NT2/D1 (cell line): ENCODE results near the gene CDC42BPA.
"Not testable (repeated sequence)": the region's sequence is repeated elsewhere in the genome, so short reads cannot be mapped to it uniquely, and the experiment has no call there.

ENCODE experiments used
- DNase-seq: peaks from one replicate; pipeline ENCODE4 v3.0.0-alpha.2; 2011; ENCODE audit warnings: low read depth, low spot score
- H3K27me3 ChIP-seq: 2 replicates; pipeline ENCODE4 v1.6.0; 2011; ENCODE audit warnings: mild to moderate bottlenecking; ENCODE audit not compliant: insufficient read length, insufficient read depth
- H3K36me3 ChIP-seq: 2 replicates; pipeline ENCODE4 v1.6.1; 2011; ENCODE audit warnings: mild to moderate bottlenecking, low read length, mixed read lengths; ENCODE audit not compliant: insufficient read depth, insufficient read length
- H3K4me1 ChIP-seq: 2 replicates; pipeline ENCODE4 v1.5.1; 2011; ENCODE audit not compliant: insufficient read depth, insufficient read length
- H3K4me3 ChIP-seq: 2 replicates; pipeline ENCODE4 v1.5.1; 2011; ENCODE audit warnings: low read depth; ENCODE audit not compliant: insufficient read length
- H3K9ac ChIP-seq: 2 replicates; pipeline ENCODE4 v1.6.0; 2011; ENCODE audit warnings: low read depth; ENCODE audit not compliant: insufficient read length
- H3K9me3 ChIP-seq: 2 replicates; pipeline ENCODE4 v1.5.1; 2011; ENCODE audit warnings: mild to moderate bottlenecking, low read length; ENCODE audit not compliant: insufficient read depth
- SUZ12 ChIP-seq: IDR thresholded peaks from 2 replicates; pipeline ENCODE4 v1.6.1; 2011; ENCODE audit not compliant: insufficient read length, insufficient read depth; ENCODE audit errors: extremely low read depth
- YY1 ChIP-seq: IDR thresholded peaks from 2 replicates; pipeline ENCODE4 v1.6.1; 2011; ENCODE audit not compliant: insufficient read length, insufficient read depth
- ZNF274 ChIP-seq: IDR thresholded peaks from 2 replicates; pipeline ENCODE4 v1.6.1; 2011; ENCODE audit warnings: mild to moderate bottlenecking, low read depth, low read length

The CDC42BPA gene

DNA sequence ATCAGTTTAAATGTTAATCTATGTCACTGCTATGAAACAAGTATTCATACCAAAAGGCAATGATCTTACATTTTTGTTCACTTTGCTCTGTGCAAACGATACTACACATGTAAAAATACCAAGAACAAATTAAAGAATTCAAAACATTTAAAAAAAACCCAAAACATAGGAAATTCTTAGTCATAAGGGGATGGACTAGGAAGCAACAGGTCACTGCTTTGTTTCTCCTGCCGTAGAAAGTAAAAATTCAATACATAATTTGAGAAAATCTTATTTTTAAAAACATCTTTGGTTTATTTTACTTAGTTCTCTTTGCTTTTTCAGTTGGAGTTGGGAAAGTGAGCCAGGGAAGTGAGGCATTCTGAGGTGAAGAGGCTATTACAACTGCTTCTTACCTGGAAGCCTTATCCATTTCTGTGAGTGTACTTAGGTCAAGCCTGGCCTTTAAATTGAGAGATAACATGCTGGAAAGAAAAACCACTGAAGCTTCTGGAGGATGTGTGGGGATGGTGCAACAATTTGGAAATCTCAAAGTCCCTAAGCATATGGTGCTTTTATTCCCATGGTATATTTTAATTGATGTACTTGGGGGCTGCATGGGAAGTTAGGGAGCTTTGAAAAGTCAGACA lies 183.5 kb downstream of the CDC42BPA start:
- TF ChIP-seq ZNF274 (no peak), SUZ12 (no peak), YY1 (no peak)
- Histone ChIP-seq H3K9ac (no peak overlapping the region), H3K4me3 (no peak overlapping the region), H3K27me3 (no peaks in the 10 kb centered on the region), H3K36me3 (peaks cover 32% of the 10 kb centered on the region), H3K4me1 (no peaks in the 10 kb centered on the region), H3K9me3 (peaks cover 10% of the 10 kb centered on the region; the same call in 1 of the 2 replicates)
- no peak for DNase-seq

DNA sequence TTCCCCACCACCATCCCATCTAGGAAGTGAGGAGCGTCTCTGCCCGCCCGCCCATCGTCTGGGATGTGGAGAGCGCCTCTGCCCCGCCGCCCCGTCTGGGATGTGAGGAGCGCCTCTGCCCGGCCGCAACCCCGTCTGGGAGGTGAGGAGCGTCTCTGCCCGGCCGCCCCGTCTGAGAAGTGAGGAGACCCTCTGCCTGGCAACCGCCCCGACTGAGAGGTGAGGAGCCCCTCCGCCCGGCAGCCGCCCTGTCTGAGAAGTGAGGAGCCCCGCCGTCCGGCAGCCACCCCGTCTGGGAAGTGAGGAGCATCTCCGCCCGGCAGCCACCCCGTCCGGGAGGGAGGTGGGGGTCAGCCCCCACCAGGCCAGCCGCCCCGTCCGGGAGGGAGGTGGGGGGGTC lies 185.6 kb downstream of the CDC42BPA start:
- not testable (repeated sequence) for H3K4me1 ChIP-seq, DNase-seq, H3K27me3 ChIP-seq, H3K9ac ChIP-seq, H3K4me3 ChIP-seq
- Histone ChIP-seq H3K9me3 (peaks cover 10% of the 10 kb centered on the region; the same call in 1 of the 2 replicates), H3K36me3 (peaks cover 22% of the 10 kb centered on the region)

DNA sequence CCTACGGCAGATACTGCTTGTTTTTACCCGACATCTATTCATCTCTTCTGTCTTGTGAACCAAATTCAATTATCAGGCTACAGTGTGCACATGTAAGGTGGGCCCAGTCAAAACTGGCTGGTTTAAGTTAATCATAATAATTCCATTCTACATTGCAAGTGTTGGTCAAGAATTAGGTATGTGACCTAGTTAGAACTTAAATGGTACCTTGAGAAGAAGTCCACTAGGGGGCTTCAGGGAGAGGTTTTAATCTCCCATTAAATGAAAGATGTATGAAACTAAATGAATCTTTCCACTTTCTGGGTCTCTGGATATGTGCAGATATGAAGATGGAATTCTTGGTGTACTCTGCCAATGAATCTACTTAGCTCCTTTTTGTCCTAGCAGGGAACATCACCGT lies 187.1 kb downstream of the CDC42BPA start:
- H3K27me3 ChIP-seq, result no peaks in the 10 kb centered on the region
- no peak for TF ChIP-seq ZNF274
- TF ChIP-seq SUZ12, result no peak
- no peak for TF ChIP-seq YY1
- DNase-seq, result no peak
- no peaks in the 10 kb centered on the region for H3K4me1 ChIP-seq
- H3K36me3 ChIP-seq, result peaks cover 21% of the 10 kb centered on the region
- H3K4me3 ChIP-seq, result no peak overlapping the region
- H3K9me3 ChIP-seq, result peaks cover 10% of the 10 kb centered on the region; the same call in 1 of the 2 replicates
- no peak overlapping the region for H3K9ac ChIP-seq

DNA sequence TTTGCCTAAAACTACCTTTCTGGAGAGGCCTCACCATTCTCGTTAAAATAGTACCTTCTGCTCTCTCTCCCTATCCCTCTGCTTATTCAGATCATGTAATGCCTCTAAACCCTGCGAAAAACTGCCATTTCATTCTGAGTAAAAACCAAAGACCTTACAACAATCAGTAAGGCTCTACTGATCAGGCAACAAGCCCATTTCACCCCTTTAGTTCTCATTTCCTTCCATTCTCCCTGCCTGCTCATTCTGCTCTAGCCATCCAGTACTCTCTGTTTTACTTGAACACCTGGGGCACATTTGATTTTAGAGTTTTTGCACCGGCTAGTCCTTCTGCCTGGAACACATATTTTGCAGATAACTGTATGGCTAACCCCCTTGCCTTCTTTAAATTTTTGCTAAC lies 190.4 kb downstream of the CDC42BPA start:
- Histone ChIP-seq H3K27me3 (no peaks in the 10 kb centered on the region), H3K9ac (no peak overlapping the region), H3K4me3 (no peak overlapping the region), H3K4me1 (no peaks in the 10 kb centered on the region), H3K9me3 (peaks cover 10% of the 10 kb centered on the region; the same call in 1 of the 2 replicates), H3K36me3 (peaks cover 21% of the 10 kb centered on the region)
- no peak for TF ChIP-seq SUZ12
- no peak for TF ChIP-seq YY1
- TF ChIP-seq ZNF274, result no peak
- DNase-seq, result no peak

DNA sequence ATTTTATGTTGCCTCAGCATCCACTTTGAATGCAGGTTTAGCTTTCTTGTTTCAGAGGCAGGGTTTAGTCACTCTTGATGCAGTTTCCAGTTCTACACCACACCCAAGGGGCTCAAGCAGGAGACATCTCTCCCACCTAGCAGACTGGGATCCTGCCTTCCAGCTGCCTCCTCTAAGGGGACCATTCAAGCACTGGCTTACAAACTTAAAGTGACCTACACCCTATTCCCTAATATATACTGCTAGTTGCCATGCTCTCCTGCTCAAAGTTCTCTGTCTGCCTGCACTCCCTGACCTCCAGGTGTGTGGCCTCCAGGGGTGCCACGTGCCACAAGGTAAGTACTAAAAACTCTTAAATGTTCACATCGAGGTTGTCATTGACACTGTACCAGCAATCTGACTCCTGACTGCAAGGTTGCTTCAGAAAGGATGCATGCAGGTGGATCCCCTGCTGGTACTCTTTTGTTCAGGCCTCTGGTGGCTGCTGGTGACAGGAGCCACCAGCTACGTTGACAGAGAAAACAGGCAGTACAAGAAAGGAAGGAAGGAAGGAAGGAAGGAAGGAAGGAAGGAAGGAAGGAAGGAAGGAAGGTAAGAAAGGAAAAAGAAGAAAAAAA lies 192.3 kb downstream of the CDC42BPA start:
- Histone ChIP-seq H3K27me3 (no peaks in the 10 kb centered on the region), H3K9ac (no peak overlapping the region), H3K4me3 (no peak overlapping the region), H3K36me3 (peaks cover 13% of the 10 kb centered on the region), H3K4me1 (no peaks in the 10 kb centered on the region), H3K9me3 (0 out of 2 replicates have a peak, but pooled peaks cover under 1% of the 10 kb centered on the region)
- DNase-seq, result no peak
- TF ChIP-seq SUZ12 (no peak), YY1 (no peak), ZNF274 (no peak)

- H3K36me3 ChIP-seq, result peaks cover 8% of the 10 kb centered on the region
- TF ChIP-seq ZNF274 (no peak), YY1 (no peak), SUZ12 (no peak)
- no peaks in the 10 kb centered on the region for H3K4me1 ChIP-seq
- no peak overlapping the region for H3K9ac ChIP-seq
- no peak overlapping the region for H3K4me3 ChIP-seq
- no peaks in the 10 kb centered on the region for H3K27me3 ChIP-seq
- no peaks in the 10 kb centered on the region for H3K9me3 ChIP-seq
- no peak for DNase-seq
Observed at GRCh38 chr1:227124473-227124872, 193.8 kb downstream of the CDC42BPA start.

GRCh38 chr1:227120826-227121225 lies 197.5 kb downstream of the CDC42BPA start:
- TF ChIP-seq YY1 (no peak), ZNF274 (no peak), SUZ12 (no peak)
- Histone ChIP-seq H3K36me3 (peaks cover 2% of the 10 kb centered on the region), H3K9me3 (no peaks in the 10 kb centered on the region), H3K27me3 (no peaks in the 10 kb centered on the region), H3K4me1 (no peaks in the 10 kb centered on the region), H3K4me3 (no peak overlapping the region), H3K9ac (no peak overlapping the region)
- DNase-seq, result no peak
